Right lobe of liver (tissue), 4 donors: ENCODE data around the gene UBLCP1.
"Not testable (repeated sequence)": the region's sequence is repeated elsewhere in the genome, so short reads cannot be mapped to it uniquely, and the experiment has no call there.

ENCODE experiments used
- POLR2A ChIP-seq: fragments of 450-650 bp; IDR thresholded peaks from one replicate; pipeline ENCODE4 v1.6.1; 2017; ENCODE audit warnings: antibody characterized with exemption, mild to moderate bottlenecking
- TF ChIP-seq, protein P1 (sequence below), 4 donors: fragments of 200-600 bp in 3 of 4; fragments of 450-650 bp in 1 of 4; IDR thresholded peaks; one replicate each; pipeline versions ENCODE4 v1.5.1 to v1.8.0; 2016 to 2022; ENCODE audit warnings: antibody characterized with exemption in 4 of 4, mild to moderate bottlenecking in 2 of 4
- donor health status: DM: no; HTN: no; CAD: no.
- donor health status: DM: no; HTN: no; CAD: no.
- donor health status: DM: no; HTN: yes; CAD: no.

DNA sequence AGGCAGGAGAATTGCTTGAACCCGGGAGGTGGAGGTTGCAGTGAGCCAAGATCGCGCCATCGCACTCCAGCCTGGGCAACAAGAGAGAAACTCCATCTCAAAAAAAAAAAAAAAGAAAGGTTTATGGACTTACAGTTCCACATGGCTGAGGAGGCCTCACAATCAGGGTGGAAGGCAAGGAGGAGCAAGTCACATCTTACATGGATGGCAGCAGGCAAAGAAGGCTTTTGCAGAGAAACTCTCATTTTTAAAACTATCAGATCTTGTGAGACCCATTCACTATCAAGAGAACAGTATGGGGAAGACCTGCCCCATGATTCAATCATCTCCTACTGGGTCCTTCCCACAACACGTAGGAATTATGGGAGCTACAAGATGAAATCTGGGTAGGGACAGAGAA lies 34.2 kb downstream of the UBLCP1 start:
- TF ChIP-seq, protein P1, sequence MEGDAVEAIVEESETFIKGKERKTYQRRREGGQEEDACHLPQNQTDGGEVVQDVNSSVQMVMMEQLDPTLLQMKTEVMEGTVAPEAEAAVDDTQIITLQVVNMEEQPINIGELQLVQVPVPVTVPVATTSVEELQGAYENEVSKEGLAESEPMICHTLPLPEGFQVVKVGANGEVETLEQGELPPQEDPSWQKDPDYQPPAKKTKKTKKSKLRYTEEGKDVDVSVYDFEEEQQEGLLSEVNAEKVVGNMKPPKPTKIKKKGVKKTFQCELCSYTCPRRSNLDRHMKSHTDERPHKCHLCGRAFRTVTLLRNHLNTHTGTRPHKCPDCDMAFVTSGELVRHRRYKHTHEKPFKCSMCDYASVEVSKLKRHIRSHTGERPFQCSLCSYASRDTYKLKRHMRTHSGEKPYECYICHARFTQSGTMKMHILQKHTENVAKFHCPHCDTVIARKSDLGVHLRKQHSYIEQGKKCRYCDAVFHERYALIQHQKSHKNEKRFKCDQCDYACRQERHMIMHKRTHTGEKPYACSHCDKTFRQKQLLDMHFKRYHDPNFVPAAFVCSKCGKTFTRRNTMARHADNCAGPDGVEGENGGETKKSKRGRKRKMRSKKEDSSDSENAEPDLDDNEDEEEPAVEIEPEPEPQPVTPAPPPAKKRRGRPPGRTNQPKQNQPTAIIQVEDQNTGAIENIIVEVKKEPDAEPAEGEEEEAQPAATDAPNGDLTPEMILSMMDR (IDR thresholded peaks at IDR 0.05), result not testable (repeated sequence)
- TF ChIP-seq POLR2A, result not testable (repeated sequence)
